C4-2B (cell line): Measurements from ENCODE around the gene WDR48.

Experiments
- H3K27ac ChIP-seq: fragments of 450-650 bp; 2 replicates; pipeline ENCODE4 v1.5.1; 2017
- CTCF ChIP-seq: fragments of 450-650 bp; conservative IDR thresholded peaks from 2 replicates; pipeline ENCODE4 v1.5.1; 2017; ENCODE audit warnings: mild to moderate bottlenecking
- ZFX ChIP-seq: fragments of 450-650 bp; IDR thresholded peaks from 2 replicates; pipeline ENCODE4 v1.6.1; 2017

WDR48 gene

GRCh38 chr3:39096775-39097174 is 45.0 kb downstream of the WDR48 start:
- no peak overlapping the region for H3K27ac ChIP-seq
- TF ChIP-seq ZFX = no peak
- TF ChIP-seq CTCF = no peak

- TF ChIP-seq CTCF (no peak), ZFX (no peak)
- no peak overlapping the region for H3K27ac ChIP-seq
These were observed 46.1 kb downstream of the WDR48 start for GRCh38 chr3:39097716-39098472.

- no peak overlapping the region for H3K27ac ChIP-seq
- TF ChIP-seq CTCF = no peak
These were observed 46.7 kb downstream of the WDR48 start for GRCh38 chr3:39098473-39099000.

GRCh38 chr3:39099242-39099641 is 47.4 kb downstream of the WDR48 start:
- TF ChIP-seq CTCF (no peak), ZFX (no peak)
- no peak overlapping the region for H3K27ac ChIP-seq

GRCh38 chr3:39099738-39100499 is 48.1 kb downstream of the WDR48 start:
- no peak overlapping the region for H3K27ac ChIP-seq
- TF ChIP-seq ZFX = no peak
- no peak for TF ChIP-seq CTCF

- no peak overlapping the region for H3K27ac ChIP-seq
- no peak for TF ChIP-seq ZFX
- no peak for TF ChIP-seq CTCF
These were observed 48.7 kb downstream of the WDR48 start for GRCh38 chr3:39100500-39100886.

- TF ChIP-seq ZFX (no peak), CTCF (peak; percentile 74)
- no peak overlapping the region for H3K27ac ChIP-seq
These were observed 49.3 kb downstream of the WDR48 start for GRCh38 chr3:39101022-39101689.
